IMR-90 (cell line): ENCODE results near the gene AP5B1. TPM values are rescaled to one million over a fixed set of nuclear protein-coding genes. Genes with fewer than 3 reads are reported as not detected.

Experiments
- ATAC-seq: fragments of 200-7000 bp; cut with Tn5 transposase; 2 replicates; pipeline ENCODE4 v1.9.1; 2020; ENCODE audit warnings: low read depth, mild to moderate bottlenecking, moderate library complexity
- BruUV-seq: library from RNA; stranded (reverse); fragments of 400-500 nt; replicated peaks from 2 replicates; lab custom pipeline; 2021; lab: Mats Ljungman, UMichigan
- CTCF ChIA-PET: fragments of 300-600 bp; formaldehyde crosslinking; extraction: SDS; loops from one replicate; lab custom pipeline; 2021; ENCODE audit warnings: antibody characterized with exemption; lab: Yijun Ruan, JAX
- POLR2A ChIA-PET: fragments of 300-600 bp; sonication (Branson Sonifier 250); formaldehyde crosslinking; loops from one replicate; lab custom pipeline; 2022; ENCODE audit warnings: antibody characterized with exemption; ENCODE audit not compliant: unreplicated experiment; lab: Charles Lee
- DNase-seq: peaks from one replicate; pipeline ENCODE4 v3.0.0; 2013
- H2AFZ ChIP-seq: replicated peaks from 2 replicates; pipeline ENCODE3; 2013; ENCODE audit warnings: low read length, mild to moderate bottlenecking; ENCODE audit not compliant: poor library complexity
- H2AK5ac ChIP-seq: 2 replicates; pipeline ENCODE4 v1.6.1; 2013; ENCODE audit warnings: low read depth, low read length, inconsistent platforms
- H2AK9ac ChIP-seq: replicated peaks from 2 replicates; pipeline ENCODE3; 2013; ENCODE audit warnings: mild to moderate bottlenecking, low read depth, low read length, moderate library complexity; ENCODE audit not compliant: poor library complexity
- H2BK120ac ChIP-seq: 2 replicates; pipeline ENCODE4 v1.6.1; 2013; ENCODE audit warnings: low read depth, low read length, inconsistent platforms
- H2BK15ac ChIP-seq: 3 replicates; pipeline ENCODE4 v1.6.1; 2013; ENCODE audit warnings: low read depth, low read length, inconsistent platforms
- H2BK20ac ChIP-seq: 2 replicates; pipeline ENCODE4 v1.6.1; 2013; ENCODE audit warnings: low read depth, mild to moderate bottlenecking, inconsistent platforms, low read length, moderate library complexity
- H2BK5ac ChIP-seq: 2 replicates; pipeline ENCODE4 v1.6.1; 2013; ENCODE audit warnings: mild to moderate bottlenecking, low read depth, low read length, inconsistent platforms; ENCODE audit not compliant: poor library complexity, severe bottlenecking
- H3K14ac ChIP-seq: replicated peaks from 2 replicates; pipeline ENCODE4 v1.6.1; 2013; ENCODE audit warnings: low read depth, low read length, inconsistent platforms
- H3K18ac ChIP-seq: 2 replicates; pipeline ENCODE4 v1.6.1; 2013; ENCODE audit warnings: low read depth, low read length, control low read depth
- H3K23ac ChIP-seq: 2 replicates; pipeline ENCODE4 v1.6.1; 2013; ENCODE audit warnings: low read depth, low read length, inconsistent platforms
- H3K27ac ChIP-seq: 2 replicates; pipeline ENCODE4 v1.5.1; 2013; ENCODE audit warnings: mild to moderate bottlenecking, control low read depth, low read length; ENCODE audit not compliant: insufficient read depth
- H3K27me3 ChIP-seq: 2 replicates; pipeline ENCODE4 v1.6.1; 2013; ENCODE audit warnings: low read length; ENCODE audit not compliant: control insufficient read depth, insufficient read depth
- H3K36me3 ChIP-seq: 2 replicates; pipeline ENCODE4 v1.6.1; 2013; ENCODE audit warnings: low read length, mixed read lengths; ENCODE audit not compliant: control insufficient read depth, insufficient read depth
- H3K4ac ChIP-seq: 2 replicates; pipeline ENCODE4 v1.6.1; 2013; ENCODE audit warnings: low read depth, low read length, inconsistent platforms
- H3K4me1 ChIP-seq: 2 replicates; pipeline ENCODE4 v1.6.1; 2013; ENCODE audit warnings: low read length, mixed read lengths; ENCODE audit not compliant: control insufficient read depth, insufficient read depth
- H3K4me2 ChIP-seq: 2 replicates; pipeline ENCODE4 v1.6.1; 2013; ENCODE audit warnings: low read depth, mild to moderate bottlenecking, control low read depth, low read length, moderate library complexity
- H3K4me3 ChIP-seq: 2 replicates; pipeline ENCODE4 v1.5.1; 2013; ENCODE audit warnings: low read depth, mild to moderate bottlenecking, control low read depth, low read length, moderate library complexity; ENCODE audit not compliant: insufficient read depth
- H3K56ac ChIP-seq: 2 replicates; pipeline ENCODE4 v1.6.1; 2013; ENCODE audit warnings: low read length, inconsistent platforms; ENCODE audit not compliant: insufficient read depth; ENCODE audit errors: extremely low read depth
- H3K79me1 ChIP-seq, 2 experiments: 2 replicates each; pipeline ENCODE4 v1.6.1; 2013; ENCODE audit warnings: low read length in 2 of 2, inconsistent platforms in 1 of 2, low read depth in 1 of 2
- H3K9ac ChIP-seq: 2 replicates; pipeline ENCODE4 v1.6.1; 2013; ENCODE audit warnings: low read depth, low read length, control low read depth
- H3K9me1 ChIP-seq: 2 replicates; pipeline ENCODE4 v1.6.1; 2013; ENCODE audit warnings: low read length, inconsistent platforms; ENCODE audit not compliant: insufficient read depth
- H3K9me3 ChIP-seq: 2 replicates; pipeline ENCODE4 v1.6.1; 2013; ENCODE audit warnings: low read length; ENCODE audit not compliant: control insufficient read depth, insufficient read depth
- H4K20me1 ChIP-seq: 2 replicates; pipeline ENCODE4 v1.6.1; 2013; ENCODE audit warnings: low read length, inconsistent platforms; ENCODE audit not compliant: insufficient read depth
- H4K5ac ChIP-seq: 2 replicates; pipeline ENCODE4 v1.6.1; 2013; ENCODE audit warnings: mild to moderate bottlenecking, low read depth, low read length, control low read depth
- H4K8ac ChIP-seq, 2 experiments: 2 replicates each; pipeline ENCODE4 v1.6.1; 2013; ENCODE audit warnings: low read depth in 2 of 2, low read length in 2 of 2, control low read depth in 1 of 2, inconsistent platforms in 1 of 2
- H4K91ac ChIP-seq: 2 replicates; pipeline ENCODE4 v1.6.1; 2013; ENCODE audit warnings: low read depth, low read length, inconsistent platforms; ENCODE audit not compliant: insufficient read depth
- BHLHE40 ChIP-seq: fragments of 150-350 bp; IDR thresholded peaks from 2 replicates; pipeline ENCODE4 v1.6.1; 2016; ENCODE audit warnings: mild to moderate bottlenecking, low read depth, low read length
- CEBPB ChIP-seq: IDR thresholded peaks from 2 replicates; pipeline ENCODE4 v1.6.1; 2012; ENCODE audit warnings: low read depth, low read length, improper control_type of control experiment
- FOS ChIP-seq: fragments of 150-350 bp; IDR thresholded peaks from 2 replicates; pipeline ENCODE4 v1.6.1; 2016; ENCODE audit warnings: low read depth, low read length
- MAFK ChIP-seq: IDR thresholded peaks from 2 replicates; pipeline ENCODE4 v1.6.1; 2012; ENCODE audit warnings: low read depth, low read length, improper control_type of control experiment
- MXI1 ChIP-seq: IDR thresholded peaks from 2 replicates; pipeline ENCODE4 v1.6.1; 2012; ENCODE audit warnings: low read depth, mild to moderate bottlenecking, low read length, moderate library complexity, borderline replicate concordance
- NFE2L2 ChIP-seq: fragments of 150-350 bp; IDR thresholded peaks from 2 replicates; pipeline ENCODE4 v1.6.1; 2016; ENCODE audit warnings: low read depth, mild to moderate bottlenecking, low read length
- RAD21 ChIP-seq: IDR thresholded peaks from 2 replicates; pipeline ENCODE4 v1.6.1; 2012; ENCODE audit warnings: low read length, improper control_type of control experiment
- RCOR1 ChIP-seq: IDR thresholded peaks from 2 replicates; pipeline ENCODE4 v1.6.1; 2012; ENCODE audit warnings: mild to moderate bottlenecking, low read length, improper control_type of control experiment; ENCODE audit not compliant: insufficient replicate concordance
- RFX5 ChIP-seq: IDR thresholded peaks from 2 replicates; pipeline ENCODE4 v1.8.0; 2012; ENCODE audit warnings: low read depth, mild to moderate bottlenecking, low read length, moderate library complexity
- SMC3 ChIP-seq: fragments of 150-350 bp; IDR thresholded peaks from 2 replicates; pipeline ENCODE4 v1.6.1; 2016; ENCODE audit warnings: low read depth, mild to moderate bottlenecking, antibody characterized with exemption, low read length, moderate library complexity
- WGBS, 2 experiments: methylation state at CpG; one replicate each; pipeline versions ENCODE4 v1.1.5 to v1.1.7; 2013; ENCODE audit warnings: missing lambda C conversion rate in 2 of 2; ENCODE audit not compliant: insufficient read length in 1 of 2; ENCODE audit errors: extremely low coverage in 2 of 2; 5-methylcytosine and 5-hydroxymethylcytosine counted together
- dilution Hi-C: fragments of 300-500 bp; cut with HindIII; formaldehyde crosslinking; loops from one replicate; pipeline ENCODE4 v1.14.3; 2018; ENCODE audit warnings: low sequenced_read_pairs; ENCODE audit not compliant: unreplicated experiment
- in situ Hi-C: fragments of 300-500 bp; cut with MboI; formaldehyde crosslinking; loops from 3 replicates; pipeline ENCODE4 v1.14.3; 2019; ENCODE audit warnings: low sequenced_read_pairs, inconsistent platforms, mixed read lengths
- intact Hi-C: fragments of 100-400 bp; cut with micrococcal nuclease; formaldehyde crosslinking; loops from 2 replicates; pipeline ENCODE4 v1.10.0; 2022
- polyA plus RNA-seq, 3 experiments: library from polyadenylated mRNA; depleted of rRNA; stranded (reverse); fragments of >200 nt; gene quantifications; 2 replicates each; pipeline ENCODE4 v1.2.3, GENCODE V29; 2012; ENCODE audit warnings: low replicate concordance in 1 of 3
- total RNA-seq: library from RNA; depleted of rRNA; stranded (reverse); fragments of >200 nt; gene quantifications from 2 replicates; pipeline ENCODE4 v1.2.3, GENCODE V29; 2012
- TF ChIP-seq, protein P1 (sequence below): fragments of 150-350 bp; IDR thresholded peaks from 2 replicates; pipeline ENCODE4 v1.6.1; 2016; ENCODE audit warnings: low read depth, mild to moderate bottlenecking, low read length, moderate library complexity, borderline replicate concordance
- TF ChIP-seq, protein P2 (sequence below): conservative IDR thresholded peaks from 2 replicates; pipeline ENCODE4 v1.5.1; 2012; ENCODE audit warnings: mild to moderate bottlenecking, low read depth, low read length, improper control_type of control experiment

Gene AP5B1
- total and polyA plus RNA-seq, 2 of the 4 experiments (the other 2 are of a cell fraction), result 2.5 to 5.0 TPM

DNA sequence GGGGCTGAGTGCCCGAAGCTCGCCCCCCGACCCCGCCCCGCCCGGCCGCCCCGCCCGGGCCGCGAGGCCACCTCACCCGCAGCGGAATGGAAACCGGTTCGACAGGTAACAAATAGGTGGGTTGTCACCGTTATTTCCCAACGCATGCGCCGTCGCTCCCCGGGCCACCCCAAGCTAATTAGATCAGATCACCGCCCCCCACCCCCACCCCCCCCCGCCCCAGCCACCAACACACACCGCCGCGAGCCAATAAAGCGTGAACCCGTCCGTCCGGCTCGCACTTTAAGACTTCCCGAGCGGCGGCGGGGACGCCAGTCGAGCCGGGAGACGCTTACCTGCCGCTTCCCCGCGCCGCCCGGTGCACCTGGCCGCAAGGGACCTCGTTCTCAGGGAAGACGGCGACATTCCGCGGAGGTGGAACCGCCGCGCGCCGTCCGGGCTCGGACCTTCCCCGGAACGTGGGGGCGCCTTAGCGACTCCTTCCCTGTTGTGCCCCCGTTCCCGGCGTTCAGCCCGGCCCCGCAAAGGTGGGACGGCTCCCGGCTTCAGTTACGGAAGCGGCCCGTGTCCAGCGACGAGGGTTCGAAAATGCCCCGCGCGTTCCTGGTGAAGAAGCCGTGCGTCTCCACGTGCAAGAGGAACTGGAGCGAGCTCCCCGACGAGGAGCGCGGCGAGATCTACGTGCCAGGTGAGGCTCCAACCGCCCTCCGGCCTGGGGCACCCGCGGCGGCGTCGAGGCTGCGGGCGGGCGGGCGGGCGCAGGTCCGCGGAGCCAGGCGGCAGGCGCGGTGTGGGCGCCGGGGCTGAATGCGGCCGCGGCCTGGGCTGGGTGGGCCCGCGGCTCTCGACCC lies 6.2 kb upstream of the AP5B1 start, which contains the start of gene OVOL1 (continued):
- no peak for TF ChIP-seq RFX5

DNA sequence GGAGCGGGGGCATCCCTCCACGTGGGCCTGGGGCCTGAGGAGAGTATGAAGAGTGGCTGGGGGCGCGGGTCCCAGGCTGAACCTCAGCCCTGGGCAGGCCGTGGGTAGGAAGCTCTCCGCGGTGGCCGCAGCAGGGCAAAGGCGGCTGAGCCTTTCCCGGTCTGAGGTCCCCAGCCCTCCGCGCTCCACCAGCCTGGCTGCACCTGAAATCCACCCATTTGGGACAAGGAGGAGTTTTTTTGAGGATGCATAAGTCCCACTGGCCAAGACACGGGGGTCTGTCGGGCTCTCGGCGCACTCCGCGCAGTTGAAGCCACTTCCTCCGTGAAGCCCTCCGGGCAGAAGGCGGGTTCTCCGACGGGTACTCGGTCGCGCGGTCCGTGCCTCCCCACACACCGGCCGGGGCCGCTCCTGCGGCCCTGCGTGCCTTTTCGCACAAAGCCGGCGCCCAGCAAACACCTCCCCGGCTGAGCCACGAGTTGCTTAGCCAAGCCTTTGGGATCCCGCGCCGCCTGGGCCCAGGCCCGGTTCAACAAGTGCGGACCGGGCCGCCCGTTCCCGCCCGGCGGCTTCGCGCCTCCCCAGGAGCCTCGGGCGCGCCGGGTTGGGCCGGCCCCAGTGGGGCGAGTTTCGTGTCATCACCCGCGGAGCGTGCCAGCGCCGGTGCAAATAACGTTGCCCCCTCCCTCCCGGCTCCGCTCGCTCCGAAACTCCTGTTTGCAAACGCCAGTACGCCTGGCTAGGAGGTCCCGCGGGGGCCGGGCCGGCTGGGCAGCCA lies 5.4 kb upstream of the AP5B1 start:
- ChIA-PET CTCF (no interaction called here), POLR2A (no interaction called here)
- Histone ChIP-seq H3K27me3 (peaks cover 74% of the 10 kb centered on the region), H2AK9ac (no peak overlapping the region), H2BK20ac (no peak overlapping the region), H4K20me1 (no peaks in the 10 kb centered on the region; the same call in 1 of the 2 replicates), H3K14ac (no peak overlapping the region), H2BK15ac (no peak overlapping the region), H4K8ac (no peak overlapping the region), H4K5ac (no peak overlapping the region), H3K36me3 (no peaks in the 10 kb centered on the region), H3K9ac (no peak overlapping the region), H3K4me1 (no peaks in the 10 kb centered on the region; the same call in 1 of the 2 replicates), H3K4me3 (no peak overlapping the region), H3K4ac (no peak overlapping the region), H2BK120ac (no peak overlapping the region), H3K23ac (no peak overlapping the region), H3K27ac (no peak overlapping the region), H2AFZ (peak overlapping the region; percentile 8), H2BK5ac (no peak overlapping the region), H2AK5ac (no peak overlapping the region), H3K79me1 (no peaks in the 10 kb centered on the region), H3K18ac (no peak overlapping the region), H3K9me3 (peaks cover 2% of the 10 kb centered on the region; the same call in 1 of the 2 replicates), H3K9me1 (no peaks in the 10 kb centered on the region), H3K56ac (no peak overlapping the region), H3K4me2 (no peak overlapping the region), H4K91ac (no peak overlapping the region)
- intact Hi-C loops (no loop called here), in situ Hi-C loops (no loop called here), dilution Hi-C loops (no loop called here)
- DNase-seq (no peak), ATAC-seq (no peak)
- 7% methylated on average over 43 of the region's 74 CpGs; no CpG with 5 or more reads in 1 of the 2 experiments for WGBS, 2 experiments
- no TSS peak for BruUV-seq
- no peak for TF ChIP-seq MXI1
- TF ChIP-seq RAD21, result no peak
- no peak for TF ChIP-seq MAFK
- no peak for TF ChIP-seq FOS
- TF ChIP-seq, protein P1, sequence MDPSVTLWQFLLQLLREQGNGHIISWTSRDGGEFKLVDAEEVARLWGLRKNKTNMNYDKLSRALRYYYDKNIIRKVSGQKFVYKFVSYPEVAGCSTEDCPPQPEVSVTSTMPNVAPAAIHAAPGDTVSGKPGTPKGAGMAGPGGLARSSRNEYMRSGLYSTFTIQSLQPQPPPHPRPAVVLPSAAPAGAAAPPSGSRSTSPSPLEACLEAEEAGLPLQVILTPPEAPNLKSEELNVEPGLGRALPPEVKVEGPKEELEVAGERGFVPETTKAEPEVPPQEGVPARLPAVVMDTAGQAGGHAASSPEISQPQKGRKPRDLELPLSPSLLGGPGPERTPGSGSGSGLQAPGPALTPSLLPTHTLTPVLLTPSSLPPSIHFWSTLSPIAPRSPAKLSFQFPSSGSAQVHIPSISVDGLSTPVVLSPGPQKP, result no peak
- no peak for TF ChIP-seq NFE2L2
- no peak for TF ChIP-seq SMC3
- TF ChIP-seq BHLHE40, result no peak
- no peak for TF ChIP-seq CEBPB
- no peak for TF ChIP-seq RFX5
- TF ChIP-seq, protein P2, sequence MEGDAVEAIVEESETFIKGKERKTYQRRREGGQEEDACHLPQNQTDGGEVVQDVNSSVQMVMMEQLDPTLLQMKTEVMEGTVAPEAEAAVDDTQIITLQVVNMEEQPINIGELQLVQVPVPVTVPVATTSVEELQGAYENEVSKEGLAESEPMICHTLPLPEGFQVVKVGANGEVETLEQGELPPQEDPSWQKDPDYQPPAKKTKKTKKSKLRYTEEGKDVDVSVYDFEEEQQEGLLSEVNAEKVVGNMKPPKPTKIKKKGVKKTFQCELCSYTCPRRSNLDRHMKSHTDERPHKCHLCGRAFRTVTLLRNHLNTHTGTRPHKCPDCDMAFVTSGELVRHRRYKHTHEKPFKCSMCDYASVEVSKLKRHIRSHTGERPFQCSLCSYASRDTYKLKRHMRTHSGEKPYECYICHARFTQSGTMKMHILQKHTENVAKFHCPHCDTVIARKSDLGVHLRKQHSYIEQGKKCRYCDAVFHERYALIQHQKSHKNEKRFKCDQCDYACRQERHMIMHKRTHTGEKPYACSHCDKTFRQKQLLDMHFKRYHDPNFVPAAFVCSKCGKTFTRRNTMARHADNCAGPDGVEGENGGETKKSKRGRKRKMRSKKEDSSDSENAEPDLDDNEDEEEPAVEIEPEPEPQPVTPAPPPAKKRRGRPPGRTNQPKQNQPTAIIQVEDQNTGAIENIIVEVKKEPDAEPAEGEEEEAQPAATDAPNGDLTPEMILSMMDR, result no peak
- no peak for TF ChIP-seq RCOR1
